ENCODE data around the gene MPDZ. TPM values are rescaled to one million over a fixed set of nuclear protein-coding genes. Genes with fewer than 3 reads are reported as not detected.

The MPDZ gene
- total RNA-seq, 1 donor from 2014 or later: 88.3 TPM

DNA sequence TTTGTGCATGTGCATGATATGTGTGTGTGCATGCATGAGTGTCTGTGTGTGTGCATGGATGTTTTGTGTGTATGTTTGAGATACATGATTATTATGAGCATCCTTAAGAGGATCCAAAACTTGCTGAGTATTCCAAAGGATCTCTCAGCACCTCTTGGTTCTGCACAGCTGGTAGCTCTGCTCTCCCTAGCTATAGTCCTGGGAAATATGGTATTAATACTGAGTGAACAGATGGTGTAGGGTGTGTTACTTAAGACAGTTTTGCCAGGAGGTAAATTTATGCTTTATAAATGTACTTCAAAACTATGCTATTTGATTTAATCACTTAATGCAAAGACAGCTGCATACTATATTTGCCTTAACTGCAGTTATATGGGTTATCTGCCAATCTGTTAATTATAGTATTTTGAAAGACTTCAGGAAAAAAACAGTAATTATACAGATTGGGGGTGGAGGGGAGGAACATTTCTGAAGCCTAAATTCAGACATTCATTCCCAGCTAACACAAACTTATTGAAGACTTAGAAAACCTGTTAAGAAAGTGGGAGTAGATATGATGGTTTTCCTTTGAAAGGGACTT is 215.5 kb downstream of the MPDZ start:
- no peaks in the 10 kb centered on the region for H3K9me3 ChIP-seq (ENCODE audit: low read depth)
- no peaks in the 10 kb centered on the region for H4K20me1 ChIP-seq (ENCODE audit: low read depth)
- H3K4me2 ChIP-seq: no peak overlapping the region
- H3K27me3 Mint-ChIP-seq (ENCODE audit: insufficient read depth, low read depth): no peaks in the 10 kb centered on the region
- no peaks in the 10 kb centered on the region for H3K27me3 ChIP-seq
- H3K9me3 Mint-ChIP-seq: no peaks in the 10 kb centered on the region
- TF ChIP-seq EZH2 (IDR thresholded peaks at IDR 0.05) (no peak), EZH2phosphoT487 (IDR thresholded peaks at IDR 0.05) (no peak)
- TF ChIP-seq, protein P1, sequence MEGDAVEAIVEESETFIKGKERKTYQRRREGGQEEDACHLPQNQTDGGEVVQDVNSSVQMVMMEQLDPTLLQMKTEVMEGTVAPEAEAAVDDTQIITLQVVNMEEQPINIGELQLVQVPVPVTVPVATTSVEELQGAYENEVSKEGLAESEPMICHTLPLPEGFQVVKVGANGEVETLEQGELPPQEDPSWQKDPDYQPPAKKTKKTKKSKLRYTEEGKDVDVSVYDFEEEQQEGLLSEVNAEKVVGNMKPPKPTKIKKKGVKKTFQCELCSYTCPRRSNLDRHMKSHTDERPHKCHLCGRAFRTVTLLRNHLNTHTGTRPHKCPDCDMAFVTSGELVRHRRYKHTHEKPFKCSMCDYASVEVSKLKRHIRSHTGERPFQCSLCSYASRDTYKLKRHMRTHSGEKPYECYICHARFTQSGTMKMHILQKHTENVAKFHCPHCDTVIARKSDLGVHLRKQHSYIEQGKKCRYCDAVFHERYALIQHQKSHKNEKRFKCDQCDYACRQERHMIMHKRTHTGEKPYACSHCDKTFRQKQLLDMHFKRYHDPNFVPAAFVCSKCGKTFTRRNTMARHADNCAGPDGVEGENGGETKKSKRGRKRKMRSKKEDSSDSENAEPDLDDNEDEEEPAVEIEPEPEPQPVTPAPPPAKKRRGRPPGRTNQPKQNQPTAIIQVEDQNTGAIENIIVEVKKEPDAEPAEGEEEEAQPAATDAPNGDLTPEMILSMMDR (IDR thresholded peaks at IDR 0.05): no peak
- H3K9ac ChIP-seq: no peak overlapping the region
- H3K4me1 Mint-ChIP-seq: no peaks in the 10 kb centered on the region
- no peak overlapping the region for H3K4me3 Mint-ChIP-seq
- no peak overlapping the region for H3K27ac Mint-ChIP-seq
- H3K4me1 ChIP-seq: no peaks in the 10 kb centered on the region
- H3K4me3 ChIP-seq: no peak overlapping the region
- H3F3A ChIP-seq (ENCODE audit: low read depth): no peaks in the 10 kb centered on the region
- H3K79me2 ChIP-seq (ENCODE audit: low read depth): no peaks in the 10 kb centered on the region
- no peak overlapping the region for H3K27ac ChIP-seq
- H3K36me3 ChIP-seq: no peaks in the 10 kb centered on the region
- H3K36me3 Mint-ChIP-seq: no peaks in the 10 kb centered on the region
- H2AFZ ChIP-seq (replicated peaks): no peak overlapping the region
- DNase-seq (ENCODE audit: low spot score): no peak

DNA sequence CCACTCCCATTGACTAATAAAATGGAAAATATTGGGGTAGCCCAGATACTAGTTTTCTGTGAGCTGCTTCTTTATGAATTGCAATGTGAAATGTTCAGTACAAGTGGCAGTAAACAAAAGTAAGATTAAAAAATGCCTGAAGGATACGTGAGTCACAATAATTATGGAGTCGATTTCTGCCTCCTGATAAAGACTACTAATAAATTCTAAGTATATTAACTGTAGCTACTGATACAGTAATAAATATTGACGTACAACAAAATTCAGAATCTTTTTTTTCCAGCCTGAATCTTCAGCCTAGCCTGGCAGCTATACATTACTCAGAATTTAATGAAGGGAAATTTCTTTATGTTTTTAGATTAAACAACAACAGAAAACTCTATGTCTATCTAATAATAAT is 218.1 kb downstream of the MPDZ start:
- Histone ChIP-seq H3K4me2 (no peak overlapping the region), H3K9me3 (ENCODE audit: low read depth) (no peaks in the 10 kb centered on the region), H3K4me3 (no peak overlapping the region), H3K27ac (no peak overlapping the region), H3K4me1 (no peaks in the 10 kb centered on the region), H2AFZ (replicated peaks) (no peak overlapping the region), H4K20me1 (ENCODE audit: low read depth) (no peaks in the 10 kb centered on the region), H3F3A (ENCODE audit: low read depth) (no peaks in the 10 kb centered on the region), H3K27me3 (no peaks in the 10 kb centered on the region), H3K36me3 (no peaks in the 10 kb centered on the region), H3K79me2 (ENCODE audit: low read depth) (no peaks in the 10 kb centered on the region), H3K9ac (no peak overlapping the region)
- Mint-ChIP-seq H3K27me3 (ENCODE audit: insufficient read depth, low read depth) (no peaks in the 10 kb centered on the region), H3K36me3 (no peaks in the 10 kb centered on the region), H3K9me3 (peaks cover 3% of the 10 kb centered on the region), H3K4me3 (no peak overlapping the region), H3K27ac (no peak overlapping the region), H3K4me1 (no peaks in the 10 kb centered on the region)
- DNase-seq (ENCODE audit: low spot score): no peak
- no peak for TF ChIP-seq EZH2phosphoT487 (IDR thresholded peaks at IDR 0.05)
- TF ChIP-seq, protein P1 (IDR thresholded peaks at IDR 0.05): no peak

All from neural progenitor cell (in vitro differentiated cells).